OCI-LY1 (cell line): Measurements from ENCODE around the gene SLIT3.

Source experiments
- H2AFZ ChIP-seq: fragments of 200-600 bp; sonication (generic), shearing (Covaris generic); 2 replicates; pipeline ENCODE4 v1.6.0; 2014; ENCODE audit warnings: antibody characterized with exemption, mild to moderate bottlenecking, low read length
- H3F3A ChIP-seq: fragments of 200-600 bp; sonication (generic), shearing (Covaris generic); 2 replicates; pipeline ENCODE4 v1.6.0; 2014; ENCODE audit warnings: mild to moderate bottlenecking, antibody characterized with exemption, low read length, moderate library complexity; ENCODE audit not compliant: insufficient read depth
- H3K27ac ChIP-seq: fragments of 200-600 bp; sonication (generic); 2 replicates; pipeline ENCODE4 v1.5.1; 2014; ENCODE audit warnings: low read length, mixed run types, mild to moderate bottlenecking, low read depth; ENCODE audit not compliant: poor library complexity, severe bottlenecking
- H3K27me3 ChIP-seq: fragments of 200-600 bp; sonication (generic); 2 replicates; pipeline ENCODE4 v1.6.0; 2014; ENCODE audit warnings: antibody characterized with exemption, mild to moderate bottlenecking, low read length, moderate library complexity; ENCODE audit not compliant: insufficient read depth
- H3K36me3 ChIP-seq: fragments of 200-600 bp; sonication (generic); 2 replicates; pipeline ENCODE4 v1.6.1; 2014; ENCODE audit warnings: mild to moderate bottlenecking, antibody characterized with exemption, low read length, moderate library complexity, mixed read lengths; ENCODE audit not compliant: insufficient read depth
- H3K4me1 ChIP-seq: fragments of 200-600 bp; sonication (generic); 2 replicates; pipeline ENCODE4 v1.5.1; 2014; ENCODE audit warnings: mild to moderate bottlenecking, low read length, moderate library complexity; ENCODE audit not compliant: insufficient read depth, severe bottlenecking
- H3K4me2 ChIP-seq: fragments of 200-600 bp; sonication (generic), shearing (Covaris generic); 2 replicates; pipeline ENCODE4 v1.6.1; 2014; ENCODE audit warnings: low read length
- H3K4me3 ChIP-seq: fragments of 200-600 bp; sonication (generic); 2 replicates; pipeline ENCODE4 v1.5.1; 2014; ENCODE audit warnings: low read length, low read depth, mild to moderate bottlenecking, mixed read lengths; ENCODE audit not compliant: poor library complexity, severe bottlenecking
- H3K79me2 ChIP-seq: fragments of 200-600 bp; shearing (Covaris generic); 2 replicates; pipeline ENCODE4 v1.6.1; 2016; ENCODE audit warnings: mixed run types, low read length, mixed read lengths; ENCODE audit not compliant: insufficient read depth
- H3K9ac ChIP-seq: fragments of 200-600 bp; sonication (generic), shearing (Covaris generic); 2 replicates; pipeline ENCODE4 v1.6.1; 2014; ENCODE audit warnings: mild to moderate bottlenecking, low read length, mixed read lengths
- H3K9me2 ChIP-seq: fragments of 200-600 bp; sonication (generic), shearing (Covaris generic); 2 replicates; pipeline ENCODE4 v1.6.1; 2014; ENCODE audit warnings: low read depth, mild to moderate bottlenecking, low read length, mixed read lengths
- H3K9me3 ChIP-seq: fragments of 200-600 bp; shearing (Covaris generic); 2 replicates; pipeline ENCODE4 v1.6.1; 2014; ENCODE audit warnings: low read length, mixed read lengths
- H4K20me1 ChIP-seq: fragments of 200-600 bp; sonication (generic), shearing (Covaris generic); 2 replicates; pipeline ENCODE4 v1.6.0; 2016; ENCODE audit warnings: mild to moderate bottlenecking, low read length; ENCODE audit not compliant: insufficient read depth
- CTCF ChIP-seq: fragments of 200-600 bp; sonication (generic), shearing (Covaris generic); IDR thresholded peaks from 2 replicates; pipeline ENCODE4 v1.5.1; 2017; ENCODE audit warnings: mild to moderate bottlenecking, antibody characterized with exemption, low read length, moderate library complexity, mixed read lengths
- EZH2 ChIP-seq: fragments of 200-600 bp; sonication (generic), shearing (Covaris generic); IDR thresholded peaks from 2 replicates; pipeline ENCODE4 v1.8.0; 2017; ENCODE audit warnings: borderline replicate concordance, mixed run types, mild to moderate bottlenecking, antibody characterized with exemption, low read length, moderate library complexity, mixed read lengths

The SLIT3 gene

GRCh38 chr5:169288066-169288930 is 12.6 kb downstream of the SLIT3 start:
- H3K9me3 ChIP-seq, result no peaks in the 10 kb centered on the region
- no peak overlapping the region for H3K4me3 ChIP-seq
- TF ChIP-seq CTCF (no peak), EZH2 (no peak)
- H2AFZ ChIP-seq, result no peak overlapping the region
- H3K9me2 ChIP-seq, result no peaks in the 10 kb centered on the region
- no peaks in the 10 kb centered on the region for H3F3A ChIP-seq
- H4K20me1 ChIP-seq, result no peaks in the 10 kb centered on the region
- no peak overlapping the region for H3K4me2 ChIP-seq
- H3K36me3 ChIP-seq, result no peaks in the 10 kb centered on the region
- no peaks in the 10 kb centered on the region for H3K4me1 ChIP-seq
- H3K9ac ChIP-seq, result no peak overlapping the region
- no peaks in the 10 kb centered on the region for H3K79me2 ChIP-seq
- H3K27me3 ChIP-seq, result no peaks in the 10 kb centered on the region
- H3K27ac ChIP-seq, result no peak overlapping the region

GRCh38 chr5:169287529-169287928 is 13.4 kb downstream of the SLIT3 start:
- H3K9me3 ChIP-seq, result no peaks in the 10 kb centered on the region
- H3K27ac ChIP-seq, result no peak overlapping the region
- H3K36me3 ChIP-seq, result no peaks in the 10 kb centered on the region
- H2AFZ ChIP-seq, result no peak overlapping the region
- no peaks in the 10 kb centered on the region for H3F3A ChIP-seq
- H3K9ac ChIP-seq, result no peak overlapping the region
- no peaks in the 10 kb centered on the region for H4K20me1 ChIP-seq
- no peak overlapping the region for H3K4me3 ChIP-seq
- H3K9me2 ChIP-seq, result no peaks in the 10 kb centered on the region
- H3K4me2 ChIP-seq, result no peak overlapping the region
- H3K27me3 ChIP-seq, result no peaks in the 10 kb centered on the region
- H3K4me1 ChIP-seq, result no peaks in the 10 kb centered on the region
- TF ChIP-seq EZH2, result no peak
- TF ChIP-seq CTCF, result no peak
- no peaks in the 10 kb centered on the region for H3K79me2 ChIP-seq

- Histone ChIP-seq H3K79me2 (no peaks in the 10 kb centered on the region), H3K27me3 (no peaks in the 10 kb centered on the region)
- TF ChIP-seq CTCF (no peak), EZH2 (no peak)
Observed at GRCh38 chr5:169286572-169287300, 14.2 kb downstream of the SLIT3 start.

More at GRCh38 chr5:169286572-169287300, 14.2 kb downstream of the SLIT3 start:
- H3K27ac ChIP-seq, result no peak overlapping the region
- H3F3A ChIP-seq, result no peaks in the 10 kb centered on the region
- H3K9me2 ChIP-seq, result no peaks in the 10 kb centered on the region
- no peaks in the 10 kb centered on the region for H3K9me3 ChIP-seq
- no peaks in the 10 kb centered on the region for H3K4me1 ChIP-seq
- no peaks in the 10 kb centered on the region for H3K36me3 ChIP-seq
- H4K20me1 ChIP-seq, result no peaks in the 10 kb centered on the region
- H3K9ac ChIP-seq, result no peak overlapping the region
- no peak overlapping the region for H2AFZ ChIP-seq
- no peak overlapping the region for H3K4me2 ChIP-seq
- H3K4me3 ChIP-seq, result no peak overlapping the region
